ENCODE data around the gene MGA.

MGA gene

DNA sequence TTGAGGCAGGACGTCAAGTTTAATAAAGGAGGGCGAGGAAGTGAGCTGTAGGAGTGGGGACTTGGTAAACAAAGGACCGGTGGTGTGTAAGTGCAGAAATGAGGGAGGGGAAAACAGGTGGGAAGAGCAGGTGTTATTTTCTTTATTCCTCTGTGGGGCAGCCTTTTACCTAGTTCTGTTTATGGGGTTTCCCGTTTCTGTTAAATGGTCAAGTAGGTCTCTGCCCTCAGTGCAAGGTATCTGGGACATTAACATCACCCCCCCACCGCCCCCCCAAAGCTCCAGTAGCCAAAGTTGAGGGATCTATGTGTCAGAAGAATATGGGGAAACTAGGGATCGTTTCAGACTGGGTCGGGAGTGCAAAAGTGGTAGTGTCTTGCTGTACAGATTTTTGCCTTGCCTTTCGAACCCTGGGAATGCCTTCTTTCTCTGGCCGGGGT lies 893 bp downstream of the MGA start:
- H3K4me1 ChIP-seq (ENCODE audit: insufficient read depth, poor library complexity, severe bottlenecking): peaks cover 27% of the 10 kb centered on the region
- no peaks in the 10 kb centered on the region for H3K36me3 ChIP-seq (ENCODE audit: low read depth)
- DNase-seq (ENCODE audit: low spot score) (no peak), ATAC-seq (ENCODE audit: low read depth) (no peak)
- peak overlapping the region; percentile 69 for H3K27ac ChIP-seq (ENCODE audit: poor library complexity, severe bottlenecking)
- H3K9me3 ChIP-seq (ENCODE audit: severe bottlenecking): no peaks in the 10 kb centered on the region
- H3K27me3 ChIP-seq (ENCODE audit: insufficient read depth, poor library complexity, severe bottlenecking): no peaks in the 10 kb centered on the region
- TF ChIP-seq, protein P1, sequence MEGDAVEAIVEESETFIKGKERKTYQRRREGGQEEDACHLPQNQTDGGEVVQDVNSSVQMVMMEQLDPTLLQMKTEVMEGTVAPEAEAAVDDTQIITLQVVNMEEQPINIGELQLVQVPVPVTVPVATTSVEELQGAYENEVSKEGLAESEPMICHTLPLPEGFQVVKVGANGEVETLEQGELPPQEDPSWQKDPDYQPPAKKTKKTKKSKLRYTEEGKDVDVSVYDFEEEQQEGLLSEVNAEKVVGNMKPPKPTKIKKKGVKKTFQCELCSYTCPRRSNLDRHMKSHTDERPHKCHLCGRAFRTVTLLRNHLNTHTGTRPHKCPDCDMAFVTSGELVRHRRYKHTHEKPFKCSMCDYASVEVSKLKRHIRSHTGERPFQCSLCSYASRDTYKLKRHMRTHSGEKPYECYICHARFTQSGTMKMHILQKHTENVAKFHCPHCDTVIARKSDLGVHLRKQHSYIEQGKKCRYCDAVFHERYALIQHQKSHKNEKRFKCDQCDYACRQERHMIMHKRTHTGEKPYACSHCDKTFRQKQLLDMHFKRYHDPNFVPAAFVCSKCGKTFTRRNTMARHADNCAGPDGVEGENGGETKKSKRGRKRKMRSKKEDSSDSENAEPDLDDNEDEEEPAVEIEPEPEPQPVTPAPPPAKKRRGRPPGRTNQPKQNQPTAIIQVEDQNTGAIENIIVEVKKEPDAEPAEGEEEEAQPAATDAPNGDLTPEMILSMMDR (IDR thresholded peaks at IDR 0.05; ENCODE audit: poor library complexity, severe bottlenecking): peak; percentile 9
- peak overlapping the region; percentile 35 for H3K4me3 ChIP-seq (ENCODE audit: severe bottlenecking)

DNA sequence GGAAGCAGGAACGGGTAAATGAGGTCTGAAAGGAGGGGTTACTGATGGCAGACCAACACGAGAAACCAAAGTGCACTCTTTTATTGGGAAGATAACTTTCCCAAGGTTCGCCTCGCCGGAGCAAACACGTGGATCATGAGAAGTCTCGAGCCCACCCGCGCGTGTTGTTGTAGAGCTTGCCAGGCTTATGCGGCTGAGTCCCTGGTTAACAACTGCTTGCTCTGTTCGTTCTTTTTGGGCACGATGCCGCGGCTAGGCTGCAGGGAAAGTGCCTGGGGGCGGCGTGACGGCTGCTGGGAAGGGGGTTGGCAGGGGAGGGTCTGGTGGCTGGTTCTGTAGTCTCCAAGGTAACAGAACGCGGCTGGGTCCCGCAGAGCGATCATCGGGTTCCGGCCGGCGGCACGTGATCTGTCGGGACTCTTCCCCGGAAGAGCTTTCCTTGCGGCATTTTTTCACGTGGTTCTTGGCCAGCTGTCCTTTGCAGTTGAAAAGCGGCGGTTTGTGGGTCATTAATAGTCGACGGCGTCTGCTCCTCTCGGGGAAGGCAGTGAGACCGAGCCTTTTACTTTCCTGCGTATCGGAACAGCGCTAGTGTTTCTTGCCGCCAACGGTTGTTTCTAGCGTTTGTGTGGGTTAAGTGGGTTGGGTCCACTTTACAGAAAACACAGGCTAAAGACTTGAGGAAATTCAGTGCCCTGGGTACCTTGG lies 1.5 kb downstream of the MGA start:
- no peaks in the 10 kb centered on the region for H3K9me3 ChIP-seq (ENCODE audit: severe bottlenecking)
- DNase-seq (ENCODE audit: low spot score) (peak; percentile 84), ATAC-seq (ENCODE audit: low read depth) (peak; percentile 20)
- TF ChIP-seq, protein P1 (IDR thresholded peaks at IDR 0.05; ENCODE audit: poor library complexity, severe bottlenecking): no peak
- H3K4me1 ChIP-seq (ENCODE audit: insufficient read depth, poor library complexity, severe bottlenecking): peaks cover 32% of the 10 kb centered on the region
- H3K27me3 ChIP-seq (ENCODE audit: insufficient read depth, poor library complexity, severe bottlenecking): no peaks in the 10 kb centered on the region
- H3K36me3 ChIP-seq (ENCODE audit: low read depth): no peaks in the 10 kb centered on the region
- peak overlapping the region; percentile 69 for H3K27ac ChIP-seq (ENCODE audit: poor library complexity, severe bottlenecking)
- H3K4me3 ChIP-seq (ENCODE audit: severe bottlenecking): peak overlapping the region; percentile 35

DNA sequence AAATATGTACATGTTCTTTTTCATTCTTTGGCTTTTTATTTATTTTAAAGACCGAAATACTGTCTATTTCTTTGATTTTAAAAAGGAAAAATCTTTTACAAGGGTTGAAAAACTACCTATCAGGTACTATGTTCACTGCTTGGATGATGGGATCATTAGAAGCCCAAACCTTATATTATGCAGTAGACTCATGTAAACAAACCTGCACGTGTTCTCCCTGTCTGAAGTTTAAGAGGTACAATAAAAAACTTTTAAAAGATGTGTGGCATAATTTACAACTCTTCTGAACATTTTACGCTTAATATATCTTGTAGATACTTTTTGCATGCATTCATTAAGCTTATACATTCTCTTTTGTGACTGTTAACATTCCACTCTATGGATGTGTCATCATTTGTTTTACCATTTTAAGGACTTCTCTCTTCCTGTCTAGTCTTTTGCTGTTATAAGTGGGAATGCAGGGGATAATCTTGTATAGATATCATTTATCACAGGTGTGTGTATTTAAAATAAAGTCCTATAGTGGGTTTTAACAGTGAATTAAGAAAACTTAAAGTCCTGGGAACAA lies 6.2 kb downstream of the MGA start:
- Histone ChIP-seq H3K27me3 (ENCODE audit: insufficient read depth, poor library complexity, severe bottlenecking) (no peaks in the 10 kb centered on the region), H3K4me1 (ENCODE audit: insufficient read depth, poor library complexity, severe bottlenecking) (peaks cover 27% of the 10 kb centered on the region), H3K9me3 (ENCODE audit: severe bottlenecking) (no peaks in the 10 kb centered on the region), H3K27ac (ENCODE audit: poor library complexity, severe bottlenecking) (peak overlapping the region; percentile 48), H3K36me3 (ENCODE audit: low read depth) (peaks cover 33% of the 10 kb centered on the region), H3K4me3 (ENCODE audit: severe bottlenecking) (no peak overlapping the region)
- TF ChIP-seq, protein P1 (IDR thresholded peaks at IDR 0.05; ENCODE audit: poor library complexity, severe bottlenecking): no peak
- ATAC-seq (ENCODE audit: low read depth): peak; percentile 88
- no peak for DNase-seq (ENCODE audit: low spot score)

DNA sequence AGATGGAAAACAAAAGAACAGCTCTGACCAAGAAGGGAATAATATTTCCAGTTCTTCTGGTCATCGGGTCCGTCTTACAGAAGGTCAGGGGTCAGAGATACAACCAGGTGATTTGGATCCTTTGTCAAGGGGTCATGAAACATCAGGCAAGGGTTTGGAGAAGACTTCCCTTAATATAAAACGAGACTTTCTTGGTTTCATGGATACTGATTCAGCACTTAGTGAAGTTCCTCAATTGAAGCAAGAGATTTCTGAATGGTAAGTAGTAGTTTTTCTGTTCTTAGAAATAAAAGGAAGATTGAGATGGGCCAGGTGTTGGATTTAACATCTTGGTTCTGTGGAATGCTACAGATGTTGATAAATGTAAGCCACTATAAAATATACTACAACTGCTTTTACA lies 9.5 kb downstream of the MGA start:
- peaks cover 50% of the 10 kb centered on the region for H3K36me3 ChIP-seq (ENCODE audit: low read depth)
- ATAC-seq (ENCODE audit: low read depth) (no peak), DNase-seq (ENCODE audit: low spot score) (no peak)
- H3K27me3 ChIP-seq (ENCODE audit: insufficient read depth, poor library complexity, severe bottlenecking): no peaks in the 10 kb centered on the region
- no peak overlapping the region for H3K27ac ChIP-seq (ENCODE audit: poor library complexity, severe bottlenecking)
- H3K4me1 ChIP-seq (ENCODE audit: insufficient read depth, poor library complexity, severe bottlenecking): peaks cover 10% of the 10 kb centered on the region
- H3K4me3 ChIP-seq (ENCODE audit: severe bottlenecking): no peak overlapping the region
- TF ChIP-seq, protein P1 (IDR thresholded peaks at IDR 0.05; ENCODE audit: poor library complexity, severe bottlenecking): no peak
- no peaks in the 10 kb centered on the region for H3K9me3 ChIP-seq (ENCODE audit: severe bottlenecking)

Measured in RWPE2 (cell line).